Activated naive CD8-positive, alpha-beta T cell treated with anti-CD3 and anti-CD28 coated beads, Interleukin-2, amount 10 ng/mL, durations not matched to agents 7 days and 5 days (primary cell): ENCODE data around the gene RPL23. TPM values are rescaled to one million over a fixed set of nuclear protein-coding genes. Genes with fewer than 3 reads are reported as not detected.
A peak's percentile ranks its signal among the peaks of the same experiment; 100 is the strongest.

Source experiments
- ATAC-seq: fragments of 150-1000 bp; cut with Tn5 transposase; one replicate; pipeline ENCODE4 v1.10.0; 2021; ENCODE audit warnings: low read depth, moderate library complexity
- POLR2A ChIA-PET: fragments of 350-600 bp; sonication (Branson Sonifier 250); formaldehyde crosslinking; loops from one replicate; lab custom pipeline; 2021; ENCODE audit warnings: antibody characterized with exemption; lab: Charles Lee
- DNase-seq: peaks from one replicate; pipeline ENCODE4 v3.0.0; 2021
- H3K27ac Mint-ChIP-seq: one replicate; pipeline ENCODE4 v1.8.0; 2022; ENCODE audit warnings: mild to moderate bottlenecking, mixed read lengths
- H3K27me3 Mint-ChIP-seq: one replicate; pipeline ENCODE4 v1.8.0; 2022; ENCODE audit warnings: mild to moderate bottlenecking, moderate library complexity, mixed read lengths
- H3K36me3 Mint-ChIP-seq: one replicate; pipeline ENCODE4 v1.8.0; 2021; ENCODE audit warnings: mild to moderate bottlenecking, mixed read lengths
- H3K4me1 Mint-ChIP-seq: one replicate; pipeline ENCODE4 v1.8.0; 2021; ENCODE audit warnings: mixed read lengths
- H3K4me3 Mint-ChIP-seq: one replicate; pipeline ENCODE4 v1.8.0; 2022; ENCODE audit warnings: mild to moderate bottlenecking, moderate library complexity, mixed read lengths
- H3K9me3 Mint-ChIP-seq: one replicate; pipeline ENCODE4 v1.8.0; 2021; ENCODE audit warnings: mixed read lengths
- total RNA-seq, 2 experiments: library from RNA; stranded (reverse); gene quantifications; one replicate each; pipeline ENCODE4 v1.2.3, GENCODE V29; 2021

Gene RPL23
- total RNA-seq, 2 experiments from 2014 or later: 1,166 to 1,188 TPM

- ATAC-seq: peak; percentile 48
- peak overlapping the region; percentile 80 for H3K4me3 Mint-ChIP-seq
- POLR2A ChIA-PET: interaction anchor here (0.6 to 6.1 kb wide), 10 partner anchors 8 to 272 kb away, joined by 3 to 81 read pairs (median 4); partner anchors contain the start of genes LASP1, LASP1NB and RPL23
- H3K9me3 Mint-ChIP-seq: no peaks in the 10 kb centered on the region
- H3K36me3 Mint-ChIP-seq: peaks cover 61% of the 10 kb centered on the region
- peak; percentile 70 for DNase-seq
- H3K27me3 Mint-ChIP-seq: no peaks in the 10 kb centered on the region
- H3K27ac Mint-ChIP-seq: peak overlapping the region; percentile 89
- peaks cover 87% of the 10 kb centered on the region for H3K4me1 Mint-ChIP-seq
These were observed 28.2 kb upstream of the RPL23 start for GRCh38 chr17:38881600-38882191.

GRCh38 chr17:38879878-38880665 lies 26.6 kb upstream of the RPL23 start:
- H3K36me3 Mint-ChIP-seq: peaks cover 48% of the 10 kb centered on the region

GRCh38 chr17:38877130-38877851 lies 23.8 kb upstream of the RPL23 start:
- H3K27ac Mint-ChIP-seq: peak overlapping the region; percentile 72
- no peaks in the 10 kb centered on the region for H3K9me3 Mint-ChIP-seq
- H3K4me3 Mint-ChIP-seq: peak overlapping the region; percentile 66
- H3K4me1 Mint-ChIP-seq: peaks cover 89% of the 10 kb centered on the region
- DNase-seq (peak; percentile 63), ATAC-seq (peak; percentile 65)
- H3K27me3 Mint-ChIP-seq: no peaks in the 10 kb centered on the region
- H3K36me3 Mint-ChIP-seq: peaks cover 41% of the 10 kb centered on the region
- POLR2A ChIA-PET: interaction anchor here (0.9 to 6.1 kb wide), 11 partner anchors 7 to 322 kb away, joined by 3 to 81 read pairs (median 5); partner anchors contain the start of genes LASP1, LASP1NB, RPL19 and RPL23

More at GRCh38 chr17:38879878-38880665, 26.6 kb upstream of the RPL23 start:
- H3K27me3 Mint-ChIP-seq: no peaks in the 10 kb centered on the region
- peak overlapping the region; percentile 89 for H3K27ac Mint-ChIP-seq
- peak overlapping the region; percentile 80 for H3K4me3 Mint-ChIP-seq
- H3K4me1 Mint-ChIP-seq: peaks cover 86% of the 10 kb centered on the region
- POLR2A ChIA-PET: interaction anchor here (0.9 to 6.1 kb wide), 6 partner anchors 10 to 64 kb away, joined by 3 to 81 read pairs (median 9); partner anchors contain the start of genes LASP1 and RPL23
- no peaks in the 10 kb centered on the region for H3K9me3 Mint-ChIP-seq
- no peak for DNase-seq
- ATAC-seq: peak; percentile 28

GRCh38 chr17:38875477-38876075 lies 22.1 kb upstream of the RPL23 start:
- peak overlapping the region; percentile 72 for H3K27ac Mint-ChIP-seq
- H3K4me3 Mint-ChIP-seq: peak overlapping the region; percentile 53
- no peaks in the 10 kb centered on the region for H3K27me3 Mint-ChIP-seq
- H3K4me1 Mint-ChIP-seq: peaks cover 79% of the 10 kb centered on the region
- H3K36me3 Mint-ChIP-seq: peaks cover 39% of the 10 kb centered on the region
- no peaks in the 10 kb centered on the region for H3K9me3 Mint-ChIP-seq
- POLR2A ChIA-PET: interaction anchor here (2.2 kb wide), 1 partner anchor 22 kb away, joined by 12 read pairs; the partner anchor contains the start of gene RPL23
- DNase-seq (no peak), ATAC-seq (no peak)

GRCh38 chr17:38874505-38875400 lies 21.2 kb upstream of the RPL23 start:
- Mint-ChIP-seq H3K9me3 (no peaks in the 10 kb centered on the region), H3K27ac (peak overlapping the region; percentile 79), H3K4me3 (peak overlapping the region; percentile 97), H3K4me1 (peaks cover 71% of the 10 kb centered on the region), H3K27me3 (no peaks in the 10 kb centered on the region), H3K36me3 (peaks cover 34% of the 10 kb centered on the region)
- DNase-seq (no peak), ATAC-seq (no peak)
- POLR2A ChIA-PET: interaction anchor here (0.7 to 7.2 kb wide), 5 partner anchors 11 to 279 kb away, joined by 3 to 58 read pairs (median 3); no protein-coding TSS in a partner anchor

- POLR2A ChIA-PET: interaction anchor here (0.7 to 7.2 kb wide), 10 partner anchors 6 to 280 kb away, joined by 3 to 147 read pairs (median 4); partner anchors contain the start of gene RPL23
- ATAC-seq (no peak), DNase-seq (no peak)
- Mint-ChIP-seq H3K4me1 (peaks cover 70% of the 10 kb centered on the region), H3K36me3 (peaks cover 30% of the 10 kb centered on the region), H3K27me3 (no peaks in the 10 kb centered on the region), H3K9me3 (no peaks in the 10 kb centered on the region), H3K4me3 (peak overlapping the region; percentile 97), H3K27ac (peak overlapping the region; percentile 79)
These were observed 20.3 kb upstream of the RPL23 start for GRCh38 chr17:38873640-38874380.

GRCh38 chr17:38872671-38873385 lies 19.3 kb upstream of the RPL23 start:
- ATAC-seq (no peak), DNase-seq (no peak)
- H3K4me1 Mint-ChIP-seq: peaks cover 70% of the 10 kb centered on the region
- POLR2A ChIA-PET: interaction anchor here (0.6 to 7.2 kb wide), 7 partner anchors 7 to 54 kb away, joined by 3 to 147 read pairs (median 8); partner anchors contain the start of gene RPL23
- H3K27ac Mint-ChIP-seq: peak overlapping the region; percentile 91
- H3K27me3 Mint-ChIP-seq: no peaks in the 10 kb centered on the region
- no peaks in the 10 kb centered on the region for H3K9me3 Mint-ChIP-seq
- peak overlapping the region; percentile 97 for H3K4me3 Mint-ChIP-seq
- peaks cover 21% of the 10 kb centered on the region for H3K36me3 Mint-ChIP-seq

- no peak for ATAC-seq
- POLR2A ChIA-PET: interaction anchor here (1.2 to 7.2 kb wide), 11 partner anchors 8 to 281 kb away, joined by 3 to 147 read pairs (median 11); partner anchors contain the start of gene RPL23
- Mint-ChIP-seq H3K36me3 (peaks cover 23% of the 10 kb centered on the region), H3K27me3 (no peaks in the 10 kb centered on the region), H3K4me1 (peaks cover 69% of the 10 kb centered on the region), H3K4me3 (peak overlapping the region; percentile 97), H3K9me3 (no peaks in the 10 kb centered on the region), H3K27ac (peak overlapping the region; percentile 91)
- DNase-seq: no peak
These were observed 18.5 kb upstream of the RPL23 start for GRCh38 chr17:38872027-38872511.

GRCh38 chr17:38871247-38872015 lies 17.9 kb upstream of the RPL23 start:
- peak; percentile 69 for DNase-seq
- Mint-ChIP-seq H3K4me3 (peak overlapping the region; percentile 97), H3K4me1 (peaks cover 63% of the 10 kb centered on the region), H3K36me3 (peaks cover 23% of the 10 kb centered on the region), H3K27ac (peak overlapping the region; percentile 91), H3K9me3 (no peaks in the 10 kb centered on the region), H3K27me3 (no peaks in the 10 kb centered on the region)
- POLR2A ChIA-PET: interaction anchor here (0.5 to 7.2 kb wide), 18 partner anchors 9 to 282 kb away, joined by 3 to 147 read pairs (median 9); partner anchors contain the start of genes CWC25, FBXO47, LASP1NB and RPL23
- peak; percentile 21 for ATAC-seq
